Spleen (tissue), 13 donors: ENCODE results near the gene OR2A42. TPM values are rescaled to one million over a fixed set of nuclear protein-coding genes. Genes with fewer than 3 reads are reported as not detected.
A peak's percentile ranks its signal among the peaks of the same experiment; 100 is the strongest.
"Not testable (repeated sequence)": the region's sequence is repeated elsewhere in the genome, so short reads cannot be mapped to it uniquely, and the experiment has no call there.

Experiments
- DNase-seq: peaks from one replicate; pipeline ENCODE4 v3.0.0-alpha.2; 2020
- H3K27ac ChIP-seq, 8 donors: fragments of 200-600 bp; sonication (generic) in 7 of 8; 1 replicate in 4 of 8; 2 replicates in 4 of 8; pipeline versions ENCODE4 v1.5.0 to v1.8.0; 2016 to 2021; ENCODE audit warnings: inconsistent platforms in 4 of 8, mild to moderate bottlenecking in 4 of 8, moderate library complexity in 1 of 8
- H3K27me3 ChIP-seq, 7 donors: fragments of 200-600 bp; sonication (generic) in 6 of 7; replicated peaks in 1 of 7; 1 replicate in 4 of 7; 2 replicates in 3 of 7; pipeline versions ENCODE4 v1.5.0 to v1.8.0; 2016 to 2021; ENCODE audit warnings: inconsistent platforms in 3 of 7, mild to moderate bottlenecking in 1 of 7
- H3K36me3 ChIP-seq, 6 donors: fragments of 200-600 bp; sonication (generic) in 5 of 6; 1 replicate in 4 of 6; 2 replicates in 2 of 6; pipeline versions ENCODE4 v1.5.0 to v1.8.0; 2016 to 2021; ENCODE audit warnings: inconsistent platforms in 2 of 6
- H3K4me1 ChIP-seq, 6 donors: fragments of 200-600 bp; sonication (generic) in 5 of 6; 1 replicate in 3 of 6; 2 replicates in 3 of 6; pipeline versions ENCODE4 v1.5.0 to v1.8.0; 2016 to 2021; ENCODE audit warnings: inconsistent platforms in 3 of 6
- H3K4me3 ChIP-seq, 8 donors: fragments of 200-600 bp; sonication (generic) in 7 of 8; 1 replicate in 4 of 8; 2 replicates in 4 of 8; pipeline versions ENCODE4 v1.5.0 to v1.8.0; 2016 to 2021; ENCODE audit warnings: inconsistent platforms in 4 of 8, mild to moderate bottlenecking in 4 of 8, moderate library complexity in 2 of 8
- H3K9me3 ChIP-seq, 8 donors: fragments of 200-600 bp; sonication (generic) in 7 of 8; 1 replicate in 4 of 8; 2 replicates in 4 of 8; pipeline versions ENCODE4 v1.5.0 to v1.8.0; 2016 to 2021; ENCODE audit warnings: inconsistent platforms in 4 of 8
- WGBS, 5 donors: extraction: QIAGEN DNeasy Blood & Tissue Kit in 3 of 5; methylation state at CpG; one replicate each; pipeline versions ENCODE4 v1.1.5 to v1.1.7; 2013 to 2018; 5-methylcytosine and 5-hydroxymethylcytosine counted together
- intact Hi-C: fragments of 100-400 bp; cut with DNase I; formaldehyde crosslinking; loops from one replicate; pipeline ENCODE4 v1.15.0; 2023; ENCODE audit warnings: low total_unique reads
- long read RNA-seq, 2 donors: transcript quantifications; one replicate each; lab custom pipeline, GENCODE V29; 2026
- polyA plus RNA-seq, 3 donors: library from polyadenylated mRNA; stranded (reverse); fragments of 200-250 nt; gene quantifications; one replicate each; pipeline ENCODE4 v1.2.1, GENCODE V29; 2013
- total RNA-seq, 7 donors: library from RNA; depleted of rRNA in 3 of 7; stranded (reverse); fragments of >200 nt in 3 of 7; fragmentation: NEBNext Ultra II Directional in 4 of 7; extraction: Animal tissue kit (Norgen Biotek cat#: 25700) in 4 of 7; gene quantifications; one replicate each; pipeline versions ENCODE4 v1.1.0 to v1.2.1, GENCODE V29; 2016 to 2021
- donor health status: healthy with polysubstance abuse.
- donor health status: DM: no; HTN: no; CAD: no; lungs with moderate emphysema.
- donor health status: DM: no; HTN: no; CAD: no.
- donor health status: Bipolar disorder and iron deficiency.
- donor health status: healthy.
- donor health status: DM: no; HTN: no; CAD: no.
- donor health status: DM: yes; HTN: yes; CAD: no.

OR2A42 gene
- under 1 TPM in 3 of 7 donors, not detected in 4; 0.20 to 0.46 (median 0.32) TPM for total RNA-seq
- under 1 TPM; 0.06 to 0.15 (median 0.06) TPM for polyA plus RNA-seq
- long read RNA-seq, donor 1, result 0 reads
- long read RNA-seq, donor 2, result 0 reads

GRCh38 chr7:144239365-144239764 is at the start of gene OR2A42:
Gene OR2A42, minus strand, starts transcription at chr7:144239605. Its CDS starts 6,762 bp downstream, at chr7:144232843.
- 83 to 100% (median 93%) methylated on average over 1 of the region's 2 CpGs for WGBS, 5 donors
- intact Hi-C loops, H3K27me3 ChIP-seq, H3K9me3 ChIP-seq, H3K4me3 ChIP-seq, DNase-seq, H3K27ac ChIP-seq, H3K36me3 ChIP-seq, H3K4me1 ChIP-seq: not testable (repeated sequence)

- DNase-seq, intact Hi-C loops, H3K27me3 ChIP-seq, H3K9me3 ChIP-seq, H3K36me3 ChIP-seq, H3K4me1 ChIP-seq, H3K4me3 ChIP-seq, H3K27ac ChIP-seq: not testable (repeated sequence)
- whole genome bisulfite sequencing, 5 donors, result no CpG with 5 or more reads among the region's 3 CpGs
Observed at GRCh38 chr7:144287171-144287784, 47.9 kb upstream of the OR2A42 start.

GRCh38 chr7:144283716-144284115 is 44.3 kb upstream of the OR2A42 start:
- H3K4me3 ChIP-seq, H3K27ac ChIP-seq, H3K9me3 ChIP-seq, H3K4me1 ChIP-seq, H3K36me3 ChIP-seq, DNase-seq, intact Hi-C loops, H3K27me3 ChIP-seq: not testable (repeated sequence)
- no CpG with 5 or more reads among the region's 6 CpGs for WGBS, 5 donors

- H3K4me1 ChIP-seq, H3K9me3 ChIP-seq, H3K27ac ChIP-seq, H3K36me3 ChIP-seq, H3K4me3 ChIP-seq, intact Hi-C loops, H3K27me3 ChIP-seq: not testable (repeated sequence)
- peak; percentile 39 for DNase-seq
- 69 to 95% (median 88%) methylated on average over 2 to 4 of the region's 4 CpGs for WGBS, 5 donors
Observed at GRCh38 chr7:144282490-144282889, 43.1 kb upstream of the OR2A42 start.

GRCh38 chr7:144281981-144282380 is 42.6 kb upstream of the OR2A42 start:
- H3K27ac ChIP-seq, H3K4me1 ChIP-seq, DNase-seq, H3K4me3 ChIP-seq, intact Hi-C loops, H3K27me3 ChIP-seq, H3K36me3 ChIP-seq, H3K9me3 ChIP-seq: not testable (repeated sequence)
- WGBS, 5 donors, result no CpG with 5 or more reads among the region's 8 CpGs

- H3K9me3 ChIP-seq, H3K4me3 ChIP-seq, H3K4me1 ChIP-seq, H3K27me3 ChIP-seq, DNase-seq, H3K27ac ChIP-seq, H3K36me3 ChIP-seq, intact Hi-C loops: not testable (repeated sequence)
- 84 to 100% (median 98%) methylated on average over 3 to 4 of the region's 6 CpGs for WGBS, 5 donors
Observed at GRCh38 chr7:144280010-144280409, 40.6 kb upstream of the OR2A42 start.

- H3K9me3 ChIP-seq, H3K27me3 ChIP-seq, intact Hi-C loops, DNase-seq, H3K27ac ChIP-seq, H3K36me3 ChIP-seq, H3K4me1 ChIP-seq, H3K4me3 ChIP-seq: not testable (repeated sequence)
- WGBS, 5 donors, result 93 to 98% (median 97%) methylated on average over 4 to 5 of the region's 6 CpGs
Observed at GRCh38 chr7:144275281-144275680, 35.9 kb upstream of the OR2A42 start.

GRCh38 chr7:144269188-144269587 is 29.8 kb upstream of the OR2A42 start, which contains the start of gene CTAGE8:
Gene CTAGE8, minus strand, starts transcription at chr7:144269288. Its CDS starts 38 bp downstream, at chr7:144269250.
- H3K36me3 ChIP-seq, H3K4me3 ChIP-seq, H3K27me3 ChIP-seq, intact Hi-C loops, H3K4me1 ChIP-seq, H3K9me3 ChIP-seq, DNase-seq, H3K27ac ChIP-seq: not testable (repeated sequence)
- WGBS, 5 donors, result 97% methylated on average over 2 of the region's 19 CpGs; no CpG with 5 or more reads in 4 of the 5 donors

- H3K27me3 ChIP-seq, H3K36me3 ChIP-seq, H3K4me1 ChIP-seq, intact Hi-C loops, H3K4me3 ChIP-seq, H3K9me3 ChIP-seq, DNase-seq, H3K27ac ChIP-seq: not testable (repeated sequence)
- WGBS, 5 donors, result 82 to 95% (median 94%) methylated on average over 3 to 6 of the region's 7 CpGs
Observed at GRCh38 chr7:144264692-144265091, 25.3 kb upstream of the OR2A42 start, which contains the start of gene OR2A7. Gene OR2A7, minus strand, starts transcription at chr7:144264792. Its CDS starts 5,164 bp downstream, at chr7:144259628.

- H3K4me3 ChIP-seq, H3K27ac ChIP-seq, H3K9me3 ChIP-seq, intact Hi-C loops, H3K4me1 ChIP-seq, H3K36me3 ChIP-seq, H3K27me3 ChIP-seq, DNase-seq: not testable (repeated sequence)
- WGBS, 5 donors, result no CpG with 5 or more reads among the region's 2 CpGs
Observed at GRCh38 chr7:144262128-144262527, 22.7 kb upstream of the OR2A42 start.

- intact Hi-C loops, H3K36me3 ChIP-seq: not testable (repeated sequence)
- WGBS, 5 donors, result no CpG with 5 or more reads among the region's 14 CpGs
Observed at GRCh38 chr7:144259067-144259466, 19.7 kb upstream of the OR2A42 start.

More at GRCh38 chr7:144259067-144259466, 19.7 kb upstream of the OR2A42 start:
- not testable (repeated sequence) for H3K4me3 ChIP-seq, H3K27me3 ChIP-seq, H3K27ac ChIP-seq, DNase-seq, H3K4me1 ChIP-seq, H3K9me3 ChIP-seq
